ENCODE measurements around the gene LIMK2. TPM values are rescaled to one million over a fixed set of nuclear protein-coding genes. Genes with fewer than 3 reads are reported as not detected.

Gene LIMK2
- total RNA-seq, 1 donor from 2014 or later = 61.2 TPM

DNA sequence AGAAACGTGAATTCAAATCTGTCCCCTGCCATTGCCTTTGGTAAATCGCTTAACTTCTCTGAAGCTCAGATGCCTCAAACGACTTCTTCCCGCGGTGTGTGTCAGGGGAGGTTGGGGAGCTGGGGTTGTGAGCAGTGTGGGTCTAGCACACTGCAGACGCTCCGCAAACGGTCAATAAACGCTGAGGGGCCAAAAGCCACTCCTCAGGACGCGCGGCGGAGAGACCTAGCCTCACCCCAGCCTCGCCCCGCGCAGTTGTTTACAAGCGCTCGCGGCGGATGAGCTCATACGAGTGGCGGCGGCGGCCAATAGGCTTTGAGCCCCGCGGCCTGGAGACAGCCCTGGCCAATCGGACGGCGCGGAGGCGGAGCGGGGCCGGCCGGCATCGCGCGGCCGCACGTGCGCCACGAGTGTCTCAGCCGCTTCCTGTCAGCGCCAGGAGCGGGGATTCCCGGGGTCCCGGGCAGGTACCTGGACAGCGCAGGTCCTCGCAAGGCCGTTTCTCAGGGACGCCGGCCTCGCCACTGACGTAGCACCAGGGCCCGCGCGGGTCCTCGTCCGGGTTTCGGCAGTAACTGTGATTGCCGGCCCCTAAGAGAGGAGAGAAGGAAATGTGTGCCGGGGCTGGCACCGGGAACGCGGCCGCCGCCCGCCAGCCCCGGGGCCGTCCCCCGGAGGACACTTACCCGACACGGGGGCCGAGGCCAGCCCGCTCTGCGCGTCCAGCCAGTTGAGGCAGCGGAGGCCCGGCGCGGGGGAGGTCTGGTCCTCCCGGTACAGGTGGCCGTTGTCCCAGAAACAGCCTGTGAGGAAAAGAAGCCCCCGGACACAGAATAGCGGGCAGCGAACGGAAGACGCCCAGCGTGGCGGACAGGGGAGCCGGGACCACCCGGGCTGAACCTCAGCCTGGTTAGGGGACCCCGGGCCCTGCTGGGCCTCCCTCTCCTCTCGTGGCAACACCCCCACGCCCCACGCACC, 78.7 kb downstream of the LIMK2 start:
- intact Hi-C loops (cut with DNase I) = no loop called here
- no peaks in the 10 kb centered on the region for H3K27me3 ChIP-seq (ENCODE audit: low read depth)
- peak overlapping the region; percentile 96 for H3K27ac ChIP-seq
- peak overlapping the region; percentile 78 for H3K4me3 ChIP-seq
- no peaks in the 10 kb centered on the region for H3K9me3 ChIP-seq
- ATAC-seq = peak; percentile 94 to 96
- peaks cover 37% of the 10 kb centered on the region for H3K36me3 ChIP-seq
- TF ChIP-seq CTCF (IDR thresholded peaks at IDR 0.05) = no peak
- H3K4me1 ChIP-seq = peaks cover 77% of the 10 kb centered on the region
- peak; percentile 99 for DNase-seq

DNA sequence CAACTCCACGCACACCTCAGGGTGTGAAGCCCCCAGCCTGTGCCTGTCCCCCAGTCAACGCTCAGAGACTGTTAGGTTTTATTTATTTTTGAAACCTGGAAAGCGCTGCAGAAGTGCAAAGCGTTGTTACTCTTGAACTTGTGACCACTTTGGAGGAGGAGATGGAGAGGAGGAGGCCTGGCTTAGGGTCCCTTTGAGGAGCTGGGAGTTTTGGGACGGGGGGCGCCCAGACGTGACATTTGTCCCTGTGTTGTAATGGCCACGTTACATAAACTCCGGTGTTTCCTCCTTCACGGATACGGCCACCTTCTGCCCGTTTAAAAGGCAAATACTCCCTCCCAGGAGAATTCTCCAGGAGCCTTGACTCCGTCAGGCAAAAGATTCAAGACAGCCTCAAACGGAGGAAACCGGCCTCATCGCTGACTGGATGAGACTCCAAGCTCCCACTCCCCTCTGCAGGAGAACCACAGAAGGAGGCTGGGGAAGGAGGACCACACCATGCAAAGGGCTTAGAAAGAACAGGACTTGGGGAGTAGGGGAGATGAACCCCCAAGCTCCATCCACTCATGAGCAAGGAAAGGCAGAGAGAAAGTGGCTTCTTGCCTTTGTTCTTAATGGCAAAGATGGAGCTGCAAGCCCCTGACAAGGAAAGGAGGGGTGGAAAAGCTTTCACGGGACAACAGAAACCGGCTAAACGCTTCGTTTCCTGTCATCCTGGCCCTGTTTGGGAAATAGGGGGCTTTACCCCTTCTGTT, 79.6 kb downstream of the LIMK2 start:
- H3K4me3 ChIP-seq = peak overlapping the region; percentile 78
- H3K27me3 ChIP-seq (ENCODE audit: low read depth) = no peaks in the 10 kb centered on the region
- H3K27ac ChIP-seq = peak overlapping the region; percentile 96
- peaks cover 77% of the 10 kb centered on the region for H3K4me1 ChIP-seq
- intact Hi-C loops (cut with DNase I) = no loop called here
- no peak for TF ChIP-seq CTCF (IDR thresholded peaks at IDR 0.05)
- no peaks in the 10 kb centered on the region for H3K9me3 ChIP-seq
- peaks cover 28% of the 10 kb centered on the region for H3K36me3 ChIP-seq
- DNase-seq (no peak), ATAC-seq (peak in 1 of 2 donors; percentile 1)

GRCh38 chr22:31292236-31292989, 80.3 kb downstream of the LIMK2 start, which contains the start of gene PIK3IP1:
Gene PIK3IP1, minus strand, starts transcription at chr22:31292488. Its CDS starts 144 bp downstream, at chr22:31292344.
- Histone ChIP-seq H3K27ac (peak within 1 kb of the TSS; percentile 96), H3K27me3 (ENCODE audit: low read depth) (no peaks in the 10 kb centered on the region), H3K9me3 (no peaks in the 10 kb centered on the region), H3K36me3 (peaks cover 20% of the 10 kb centered on the region), H3K4me3 (peak within 1 kb of the TSS; percentile 78), H3K4me1 (peaks cover 72% of the 10 kb centered on the region)
- DNase-seq (peak; percentile 90), ATAC-seq (peak; percentile 71 to 75)
- peak; percentile 69 for TF ChIP-seq CTCF (IDR thresholded peaks at IDR 0.05)
- intact Hi-C loops (cut with DNase I) = no loop called here

DNA sequence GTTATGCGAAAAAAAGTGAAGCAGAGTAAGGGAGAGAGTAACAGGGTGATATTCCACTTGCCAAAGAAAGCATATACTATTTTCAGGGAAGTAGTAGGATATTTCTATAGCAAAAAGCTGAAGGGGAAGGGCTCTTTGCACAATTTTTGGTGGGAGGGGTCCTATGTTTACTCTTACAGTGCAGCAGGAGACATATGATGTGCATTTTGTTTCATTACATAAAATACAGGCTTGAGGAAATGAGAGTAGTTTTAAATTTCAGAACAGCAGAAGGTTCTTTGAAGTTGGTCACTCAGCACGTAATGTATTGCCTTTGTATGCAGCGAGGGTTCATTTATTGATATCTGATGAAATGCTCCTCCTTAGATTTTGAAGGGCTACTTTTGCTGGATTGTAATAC, 83.3 kb downstream of the LIMK2 start:
- ATAC-seq = no peak
- Histone ChIP-seq H3K4me3 (no peak overlapping the region), H3K9me3 (no peaks in the 10 kb centered on the region), H3K36me3 (no peaks in the 10 kb centered on the region), H3K27ac (peak overlapping the region; percentile 76), H3K27me3 (ENCODE audit: low read depth) (no peaks in the 10 kb centered on the region), H3K4me1 (peaks cover 44% of the 10 kb centered on the region)
- TF ChIP-seq CTCF (IDR thresholded peaks at IDR 0.05) = no peak
- DNase-seq = no peak
- intact Hi-C loops (cut with DNase I) = no loop called here

Measured in lower lobe of right lung (tissue), 2 donors.